Erythroblast (primary cell): ENCODE measurements around the gene COL5A1.

Experiments used
- GATA1 ChIP-seq: IDR thresholded peaks from 2 replicates; pipeline ENCODE4 v1.6.1; 2011; ENCODE audit warnings: low read depth, mild to moderate bottlenecking, control low read depth, low read length, moderate library complexity
- POLR2A ChIP-seq: IDR thresholded peaks from 2 replicates; pipeline ENCODE4 v1.6.1; 2011; ENCODE audit warnings: mild to moderate bottlenecking, low read length

DNA sequence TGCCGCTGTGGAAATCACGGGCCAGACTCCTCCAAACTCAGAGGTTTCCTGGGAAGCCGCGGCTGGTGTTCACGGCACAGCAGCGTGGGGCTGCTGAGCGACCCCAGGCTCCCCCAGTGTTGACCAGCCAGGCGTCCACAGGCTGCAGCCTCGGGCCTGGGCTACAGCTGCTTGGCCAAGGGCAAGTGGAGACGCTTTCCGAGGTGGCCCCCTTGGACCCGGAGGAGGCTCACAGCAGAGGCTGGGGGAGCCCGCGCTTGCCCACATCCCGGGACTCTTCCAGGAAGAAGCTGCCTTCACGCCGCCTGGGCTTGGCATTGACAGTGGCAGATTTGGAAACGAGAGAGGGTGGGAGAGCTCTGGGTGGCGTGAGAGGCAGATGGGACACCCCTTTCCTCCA lies 186.0 kb downstream of the COL5A1 start:
- TF ChIP-seq POLR2A: no peak
- no peak for TF ChIP-seq GATA1
